Dendritic cell treated with granulocyte-macrophage colony-stimulating factor and Interleukin-4, amounts not matched to agents 40 ng/mL and 50 ng/mL, for 4 days (primary cell): ENCODE results near the gene ABCC12.
"Not testable (repeated sequence)": the region's sequence is repeated elsewhere in the genome, so short reads cannot be mapped to it uniquely, and the experiment has no call there.

Source experiments
- H3K27ac Mint-ChIP-seq: one replicate; pipeline ENCODE4 v1.8.0; 2022; ENCODE audit warnings: mild to moderate bottlenecking, mixed read lengths
- H3K27me3 Mint-ChIP-seq: one replicate; pipeline ENCODE4 v1.8.0; 2022; ENCODE audit warnings: mild to moderate bottlenecking, mixed read lengths
- H3K36me3 Mint-ChIP-seq: one replicate; pipeline ENCODE4 v1.8.0; 2022; ENCODE audit warnings: low read depth, mixed read lengths
- H3K4me1 Mint-ChIP-seq: one replicate; pipeline ENCODE4 v1.8.0; 2022; ENCODE audit warnings: low read depth, mixed read lengths
- H3K4me3 Mint-ChIP-seq: one replicate; pipeline ENCODE4 v1.8.0; 2022; ENCODE audit warnings: mild to moderate bottlenecking, moderate library complexity, mixed read lengths
- H3K9me3 Mint-ChIP-seq: one replicate; pipeline ENCODE4 v1.8.0; 2022; ENCODE audit warnings: mixed read lengths
- intact Hi-C: fragments of 100-400 bp; cut with micrococcal nuclease; formaldehyde crosslinking; loops from one replicate; pipeline ENCODE4 v1.15.0; 2022

The ABCC12 gene

GRCh38 chr16:48155926-48156789 is at the start of gene ABCC12:
ABCC12 (minus strand) TSS chr16:48155993; CDS start chr16:48146424, 9,569 bp downstream.
- H3K27ac Mint-ChIP-seq: no peak within 1 kb of the TSS
- no peak within 1 kb of the TSS for H3K4me3 Mint-ChIP-seq
- no peaks in the 10 kb centered on the region for H3K36me3 Mint-ChIP-seq
- peaks cover 37% of the 10 kb centered on the region for H3K27me3 Mint-ChIP-seq
- peaks cover 5% of the 10 kb centered on the region for H3K4me1 Mint-ChIP-seq
- intact Hi-C loops: loop anchor here (2.0 kb wide), 2 partner anchors 1015 to 1119 kb away; no protein-coding TSS in a partner anchor
- no peaks in the 10 kb centered on the region for H3K9me3 Mint-ChIP-seq

- H3K4me1 Mint-ChIP-seq: peaks cover 16% of the 10 kb centered on the region
- H3K36me3 Mint-ChIP-seq: no peaks in the 10 kb centered on the region
- H3K27me3 Mint-ChIP-seq: peaks cover 17% of the 10 kb centered on the region
- H3K4me3 Mint-ChIP-seq: no peak overlapping the region
- no peaks in the 10 kb centered on the region for H3K9me3 Mint-ChIP-seq
- no peak overlapping the region for H3K27ac Mint-ChIP-seq
- intact Hi-C loops: no loop called here
Observed at GRCh38 chr16:48204825-48205151, 49.0 kb upstream of the ABCC12 start.

- Mint-ChIP-seq H3K4me1 (peaks cover 16% of the 10 kb centered on the region), H3K9me3 (no peaks in the 10 kb centered on the region), H3K36me3 (no peaks in the 10 kb centered on the region), H3K27me3 (peaks cover 17% of the 10 kb centered on the region), H3K27ac (no peak overlapping the region), H3K4me3 (no peak overlapping the region)
- intact Hi-C loops: no loop called here
Observed at GRCh38 chr16:48203974-48204824, 48.4 kb upstream of the ABCC12 start.

GRCh38 chr16:48201515-48202201 is 45.9 kb upstream of the ABCC12 start:
- no peaks in the 10 kb centered on the region for H3K36me3 Mint-ChIP-seq
- peak overlapping the region; percentile 78 for H3K27ac Mint-ChIP-seq
- intact Hi-C loops: no loop called here
- no peaks in the 10 kb centered on the region for H3K9me3 Mint-ChIP-seq
- H3K27me3 Mint-ChIP-seq: peaks cover 10% of the 10 kb centered on the region
- no peak overlapping the region for H3K4me3 Mint-ChIP-seq
- peaks cover 21% of the 10 kb centered on the region for H3K4me1 Mint-ChIP-seq

DNA sequence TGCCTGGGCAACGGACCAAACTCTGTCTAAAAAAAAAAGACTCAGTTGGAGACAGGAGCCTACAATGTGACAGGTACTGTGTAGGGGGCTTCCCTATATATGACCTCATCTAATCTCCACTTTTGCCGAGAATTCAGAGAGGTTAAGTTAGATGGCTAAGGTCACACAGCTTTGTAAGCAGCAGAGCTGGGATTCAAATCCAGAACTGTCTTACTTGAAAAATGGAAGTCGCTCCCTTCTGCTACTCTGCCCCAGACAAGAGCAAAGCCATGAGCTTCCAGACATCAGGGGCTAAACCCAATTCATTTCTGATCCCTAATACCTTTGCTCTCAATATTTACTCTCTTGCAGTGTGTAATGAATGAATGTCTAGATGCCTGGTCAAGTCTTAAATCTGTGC is 41.5 kb upstream of the ABCC12 start:
- intact Hi-C loops: no loop called here
- Mint-ChIP-seq H3K4me3 (no peak overlapping the region), H3K27ac (no peak overlapping the region), H3K27me3 (peaks cover 10% of the 10 kb centered on the region), H3K4me1 (peaks cover 23% of the 10 kb centered on the region), H3K9me3 (no peaks in the 10 kb centered on the region), H3K36me3 (no peaks in the 10 kb centered on the region)

DNA sequence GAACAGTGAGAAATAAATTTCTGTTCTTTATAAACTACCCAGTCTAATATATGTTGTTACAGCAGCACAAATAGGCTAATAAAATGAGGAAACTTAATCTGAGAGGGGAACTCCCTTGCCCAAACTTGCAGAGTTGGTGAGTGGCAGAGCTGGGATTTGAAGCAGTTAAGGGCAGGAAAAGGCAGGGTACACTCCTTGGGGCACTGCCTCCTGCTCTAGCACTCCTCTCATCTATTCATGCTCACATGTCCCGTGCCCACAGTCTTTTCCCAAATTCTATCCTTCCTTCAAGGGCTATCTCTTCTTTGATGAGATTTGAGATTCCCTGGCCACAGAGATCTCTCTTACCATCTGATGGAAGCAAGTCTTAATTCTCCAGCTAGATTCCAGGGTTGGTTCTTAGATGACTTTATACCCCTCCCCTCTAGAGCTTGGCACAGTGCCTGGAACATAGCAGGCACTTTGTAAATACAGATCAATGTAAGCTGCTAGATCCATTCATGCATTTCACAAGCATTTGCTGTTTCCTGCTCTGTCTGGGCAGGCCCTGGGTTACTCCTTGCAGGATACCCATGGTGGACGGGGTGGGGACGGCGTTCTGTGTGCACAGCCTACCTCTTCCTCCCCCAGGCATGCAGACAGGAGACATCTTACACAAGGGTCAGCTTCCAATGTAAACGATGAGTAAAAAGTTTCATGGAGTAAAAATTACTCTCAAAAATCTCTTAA is 39.2 kb upstream of the ABCC12 start:
- H3K36me3 Mint-ChIP-seq: no peaks in the 10 kb centered on the region
- H3K4me1 Mint-ChIP-seq: peaks cover 16% of the 10 kb centered on the region
- no peak overlapping the region for H3K4me3 Mint-ChIP-seq
- peaks cover 8% of the 10 kb centered on the region for H3K27me3 Mint-ChIP-seq
- H3K9me3 Mint-ChIP-seq: no peaks in the 10 kb centered on the region
- intact Hi-C loops: no loop called here
- no peak overlapping the region for H3K27ac Mint-ChIP-seq

GRCh38 chr16:48193846-48194245 is 38.1 kb upstream of the ABCC12 start:
- Mint-ChIP-seq H3K4me1 (peaks cover 25% of the 10 kb centered on the region), H3K4me3 (no peak overlapping the region), H3K27me3 (peaks cover 9% of the 10 kb centered on the region), H3K9me3 (no peaks in the 10 kb centered on the region), H3K27ac (no peak overlapping the region), H3K36me3 (no peaks in the 10 kb centered on the region)
- intact Hi-C loops: no loop called here

GRCh38 chr16:48188449-48189102 is 32.8 kb upstream of the ABCC12 start:
- intact Hi-C loops: loop anchor here (10.0 kb wide), 1 partner anchor 446 kb away; no protein-coding TSS in a partner anchor
- H3K27me3 Mint-ChIP-seq: peaks cover 1% of the 10 kb centered on the region
- no peaks in the 10 kb centered on the region for H3K9me3 Mint-ChIP-seq
- no peak overlapping the region for H3K4me3 Mint-ChIP-seq
- peak overlapping the region; percentile 87 for H3K27ac Mint-ChIP-seq
- no peaks in the 10 kb centered on the region for H3K36me3 Mint-ChIP-seq
- peaks cover 43% of the 10 kb centered on the region for H3K4me1 Mint-ChIP-seq

- H3K36me3 Mint-ChIP-seq: no peaks in the 10 kb centered on the region
- H3K4me3 Mint-ChIP-seq: no peak overlapping the region
- H3K27me3 Mint-ChIP-seq: peaks cover 1% of the 10 kb centered on the region
Observed at GRCh38 chr16:48187779-48188178, 32.0 kb upstream of the ABCC12 start.

DNA sequence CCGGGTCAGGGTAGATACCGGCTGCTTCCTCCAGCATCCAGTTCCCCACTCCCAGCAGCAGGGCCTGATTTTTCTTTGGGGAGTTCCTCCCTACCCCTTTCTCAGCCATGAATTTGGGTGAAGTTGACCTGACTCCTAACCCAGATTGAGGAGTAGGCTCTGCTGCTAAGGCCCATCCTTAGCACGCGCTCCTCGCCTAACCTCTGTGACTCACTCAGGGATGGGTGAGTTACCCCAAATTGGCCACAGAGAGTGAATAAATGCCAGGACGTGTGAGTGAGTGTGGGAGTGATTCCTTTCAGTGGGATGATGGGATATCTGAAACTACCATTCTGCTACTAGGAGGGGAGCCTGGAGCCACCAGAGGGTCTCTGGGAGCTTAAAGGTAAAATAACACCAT is 28.9 kb upstream of the ABCC12 start:
- intact Hi-C loops: loop anchor here (10.0 kb wide), 1 partner anchor 450 kb away; no protein-coding TSS in a partner anchor
- H3K27ac Mint-ChIP-seq: no peak overlapping the region

More at GRCh38 chr16:48187779-48188178, 32.0 kb upstream of the ABCC12 start:
- peaks cover 43% of the 10 kb centered on the region for H3K4me1 Mint-ChIP-seq
- intact Hi-C loops: loop anchor here (10.0 kb wide), 1 partner anchor 447 kb away; no protein-coding TSS in a partner anchor
- H3K9me3 Mint-ChIP-seq: no peaks in the 10 kb centered on the region
- H3K27ac Mint-ChIP-seq: peak overlapping the region; percentile 87

GRCh38 chr16:48182979-48183537 is 27.3 kb upstream of the ABCC12 start:
- H3K27ac Mint-ChIP-seq: no peak overlapping the region
- H3K27me3 Mint-ChIP-seq: no peaks in the 10 kb centered on the region
- H3K36me3 Mint-ChIP-seq: no peaks in the 10 kb centered on the region
- H3K4me3 Mint-ChIP-seq: no peak overlapping the region
- H3K4me1 Mint-ChIP-seq: peaks cover 23% of the 10 kb centered on the region
- no peaks in the 10 kb centered on the region for H3K9me3 Mint-ChIP-seq
- intact Hi-C loops: loop anchor here (10.0 kb wide), 1 partner anchor 452 kb away; no protein-coding TSS in a partner anchor

More for the DNA sequence above, 28.9 kb upstream of the ABCC12 start:
- H3K4me3 Mint-ChIP-seq: no peak overlapping the region
- peaks cover 38% of the 10 kb centered on the region for H3K4me1 Mint-ChIP-seq
- H3K36me3 Mint-ChIP-seq: no peaks in the 10 kb centered on the region
- H3K27me3 Mint-ChIP-seq: no peaks in the 10 kb centered on the region
- no peaks in the 10 kb centered on the region for H3K9me3 Mint-ChIP-seq

GRCh38 chr16:48181746-48182520 is 26.1 kb upstream of the ABCC12 start:
- intact Hi-C loops: loop anchor here (10.0 kb wide), 1 partner anchor 453 kb away; no protein-coding TSS in a partner anchor
- H3K27ac Mint-ChIP-seq, H3K36me3 Mint-ChIP-seq, H3K4me3 Mint-ChIP-seq, H3K9me3 Mint-ChIP-seq, H3K27me3 Mint-ChIP-seq: not testable (repeated sequence)
- H3K4me1 Mint-ChIP-seq: peaks cover 12% of the 10 kb centered on the region
